CD4-positive, alpha-beta T cell treated with Interleukin-10 for 1 hour (primary cell): ENCODE results near the gene GEMIN8.

ENCODE experiments used
- DNase-seq: peaks from one replicate; pipeline ENCODE4 v3.0.0-alpha.2; 2020

The GEMIN8 gene

DNA sequence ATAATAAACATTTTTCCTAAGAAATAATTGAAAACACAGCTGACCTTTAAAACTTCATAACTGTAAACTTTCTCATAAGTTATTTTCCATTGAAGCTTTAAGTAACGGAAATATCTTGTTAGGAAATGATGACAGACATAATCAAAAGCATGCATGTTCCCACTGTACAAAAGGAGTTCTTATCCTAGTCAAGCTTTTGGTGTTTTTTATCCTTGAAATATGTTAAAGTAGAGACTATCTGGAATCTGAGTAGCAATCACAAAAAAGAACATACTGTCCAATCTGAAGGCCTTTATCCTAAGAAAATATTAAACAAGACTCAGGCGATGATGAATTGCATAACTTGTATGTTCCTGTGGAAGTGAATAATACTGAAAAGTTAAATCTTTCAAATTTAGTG is 14.4 kb downstream of the GEMIN8 start:
- DNase-seq: no peak

DNA sequence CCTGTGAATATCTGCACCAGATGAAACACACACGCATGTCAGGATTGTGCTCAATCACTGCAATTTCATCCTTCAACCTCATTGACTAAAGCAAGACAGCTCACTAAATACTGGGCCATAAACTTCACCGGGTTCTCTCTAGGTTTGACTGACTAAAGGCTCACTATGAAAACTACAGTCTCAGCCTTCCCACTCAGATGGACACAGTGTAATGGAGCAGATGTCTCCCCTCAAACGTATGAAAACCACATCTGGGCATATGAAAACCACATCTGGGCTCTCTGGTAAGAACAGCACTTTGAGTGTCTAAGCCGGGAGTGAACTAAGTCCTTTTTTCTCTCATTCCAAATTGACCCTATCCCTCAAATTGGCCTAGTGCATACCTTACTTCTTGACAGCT is 15.2 kb downstream of the GEMIN8 start:
- no peak for DNase-seq

DNA sequence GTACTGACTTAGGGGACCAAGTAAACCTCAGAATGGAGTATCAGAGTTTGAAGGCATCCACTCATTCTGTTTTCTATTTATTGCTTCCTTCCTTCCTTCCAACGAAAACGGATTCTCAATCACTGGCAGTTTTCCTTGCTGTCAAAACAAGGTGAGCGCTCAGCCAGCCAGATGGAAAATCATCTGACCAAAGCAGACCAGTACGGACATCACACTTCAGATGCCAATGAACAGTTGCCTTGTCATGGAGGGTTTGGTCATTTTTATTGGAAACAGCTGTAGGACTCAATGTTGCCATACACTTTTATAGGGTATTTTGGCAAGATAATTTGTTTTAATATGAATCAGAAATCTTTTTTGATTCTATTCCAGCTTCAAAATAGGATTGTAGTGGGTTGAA is 16.6 kb downstream of the GEMIN8 start:
- DNase-seq: no peak

DNA sequence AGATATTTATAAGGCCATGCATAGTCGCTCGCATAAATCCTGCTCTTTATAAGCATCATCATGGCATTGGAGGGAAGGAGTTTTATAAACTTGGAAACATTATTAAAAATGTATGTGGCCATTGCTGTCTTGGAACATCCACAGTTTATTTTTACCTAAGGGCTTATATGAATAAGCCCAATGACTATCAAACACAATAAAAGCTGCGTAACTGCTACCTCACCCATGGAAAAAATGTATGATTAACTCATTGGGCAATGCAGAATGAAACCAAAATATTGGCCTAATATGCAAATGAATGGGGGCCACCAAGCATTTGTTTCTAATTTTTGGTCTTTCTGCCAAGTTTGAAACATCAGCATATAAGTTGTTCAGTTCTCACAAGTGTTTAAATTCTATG is 19.1 kb downstream of the GEMIN8 start:
- no peak for DNase-seq

DNA sequence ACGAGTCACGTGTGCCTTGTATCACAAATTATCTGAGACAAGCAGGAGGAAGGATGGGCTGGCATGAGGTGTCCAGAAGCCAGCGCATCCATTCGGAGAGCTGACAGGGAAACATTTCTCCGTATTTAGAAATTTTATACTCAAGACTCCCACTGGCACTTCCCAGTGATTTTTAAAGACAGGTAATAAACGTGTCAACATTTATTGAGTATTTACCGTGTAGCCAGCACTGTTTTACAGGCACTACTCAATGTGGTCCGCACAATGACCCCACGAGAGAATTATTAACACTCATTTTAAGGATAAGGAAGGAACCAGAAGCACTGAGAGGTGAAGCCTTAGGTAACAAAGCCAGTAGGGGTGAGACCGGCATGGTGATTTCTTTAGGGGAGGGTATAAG is 23.2 kb downstream of the GEMIN8 start:
- no peak for DNase-seq

DNA sequence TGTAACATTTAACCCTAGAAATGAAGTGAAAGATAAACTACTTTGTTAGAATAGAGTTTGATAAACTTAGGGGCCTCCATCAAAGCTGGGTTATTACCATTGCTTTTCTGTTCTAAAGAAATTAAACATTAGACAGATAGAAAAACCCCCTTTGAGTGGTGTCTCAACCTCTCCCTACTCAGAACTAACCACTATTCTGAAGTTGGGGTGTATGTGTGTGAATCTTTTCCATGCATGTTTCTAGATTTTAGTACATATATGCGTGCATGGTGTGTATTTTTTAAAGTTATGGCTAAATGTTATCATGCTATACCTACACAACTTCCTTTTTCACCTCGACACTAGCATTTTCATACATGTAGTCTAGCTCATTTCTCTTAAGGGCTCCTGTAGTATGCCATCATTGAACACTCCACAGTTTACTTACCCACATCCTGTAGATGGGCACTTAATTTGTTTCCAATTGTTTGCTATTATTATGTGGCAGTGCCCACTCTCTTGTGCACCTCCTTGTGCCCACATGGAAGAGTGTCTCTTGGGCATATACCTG is 25.7 kb downstream of the GEMIN8 start:
- no peak for DNase-seq

DNA sequence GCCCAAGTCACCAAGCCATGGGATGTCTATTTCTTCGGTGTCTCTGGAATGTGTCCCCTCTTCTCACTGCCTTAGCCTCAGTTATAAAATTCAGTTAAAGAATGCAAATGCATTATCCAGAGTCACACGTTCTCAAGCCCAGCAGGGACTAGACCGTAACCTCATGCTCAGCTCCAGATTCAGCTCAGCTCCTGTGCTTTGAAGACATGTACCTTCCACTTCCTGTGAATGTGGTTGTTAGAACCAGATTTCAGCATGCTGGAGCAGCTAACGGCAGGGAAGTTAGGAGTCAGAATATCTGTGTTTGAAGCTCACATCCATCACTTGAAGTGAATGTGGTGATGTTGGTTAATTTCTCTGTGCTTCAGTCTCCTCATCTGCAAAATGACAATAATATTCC is 26.7 kb downstream of the GEMIN8 start:
- DNase-seq: no peak

DNA sequence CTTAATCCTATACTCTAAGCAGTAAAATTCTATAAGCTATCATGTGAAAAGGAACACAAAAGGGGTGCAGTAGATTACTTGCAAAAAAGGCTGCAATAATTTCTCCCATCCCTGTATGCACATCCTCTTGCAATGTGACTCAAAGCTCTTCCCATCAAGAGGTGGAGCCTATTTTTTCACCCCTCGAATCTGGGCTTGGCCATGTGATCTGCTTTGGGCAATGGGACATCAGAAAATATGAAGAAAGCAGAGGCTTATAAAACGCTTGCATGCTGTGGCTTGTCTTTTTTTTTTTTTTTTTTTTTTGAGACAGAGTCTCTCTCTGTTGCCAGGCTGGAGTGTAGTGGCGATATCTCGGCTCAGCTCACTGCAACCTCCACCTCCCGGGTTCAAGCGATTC is 33.0 kb downstream of the GEMIN8 start:
- DNase-seq: no peak

DNA sequence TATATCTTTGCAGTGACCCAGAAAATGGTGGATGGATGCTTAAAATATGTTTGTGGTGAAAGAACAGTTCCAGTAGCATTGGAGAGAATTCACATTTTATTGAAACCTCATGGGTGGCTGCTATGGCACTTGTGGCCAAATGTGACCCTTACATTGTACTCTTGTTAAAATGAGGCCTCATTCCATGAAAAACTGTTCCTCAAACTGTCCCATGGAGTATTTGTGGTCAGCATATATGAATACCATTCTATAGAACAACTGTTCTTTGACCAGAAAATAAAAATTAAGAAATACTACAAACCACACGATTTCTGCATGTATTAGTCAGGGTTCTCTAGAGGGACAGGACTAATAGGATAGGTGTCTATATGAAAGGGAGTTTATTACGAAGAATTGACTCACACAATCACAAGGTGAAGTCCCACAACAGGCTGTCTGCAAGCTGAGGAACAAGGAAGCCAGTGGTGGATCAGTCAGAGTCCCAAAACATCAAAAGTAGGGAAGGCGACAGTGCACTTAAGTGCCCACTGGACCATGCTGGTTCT is 35.1 kb downstream of the GEMIN8 start:
- DNase-seq: no peak

DNA sequence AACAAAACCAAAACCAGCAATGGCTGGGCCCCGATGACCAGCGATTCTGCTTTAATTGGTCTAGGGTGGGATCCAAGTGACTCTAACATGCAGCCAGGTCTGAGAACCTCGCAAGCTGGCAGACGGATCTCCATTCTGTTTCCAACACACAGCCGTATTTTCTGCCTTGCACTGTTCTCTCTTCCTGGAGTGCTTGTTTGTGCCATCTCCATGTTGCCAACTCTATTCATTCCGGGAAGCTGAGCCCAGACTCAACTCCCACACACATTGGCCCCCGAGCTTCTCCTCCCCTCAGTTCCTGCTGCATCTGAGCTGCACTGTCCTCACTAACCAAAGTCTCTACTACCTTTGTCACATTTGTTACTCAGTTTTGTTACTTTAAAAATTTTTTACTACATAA is 35.6 kb downstream of the GEMIN8 start:
- DNase-seq: no peak

DNA sequence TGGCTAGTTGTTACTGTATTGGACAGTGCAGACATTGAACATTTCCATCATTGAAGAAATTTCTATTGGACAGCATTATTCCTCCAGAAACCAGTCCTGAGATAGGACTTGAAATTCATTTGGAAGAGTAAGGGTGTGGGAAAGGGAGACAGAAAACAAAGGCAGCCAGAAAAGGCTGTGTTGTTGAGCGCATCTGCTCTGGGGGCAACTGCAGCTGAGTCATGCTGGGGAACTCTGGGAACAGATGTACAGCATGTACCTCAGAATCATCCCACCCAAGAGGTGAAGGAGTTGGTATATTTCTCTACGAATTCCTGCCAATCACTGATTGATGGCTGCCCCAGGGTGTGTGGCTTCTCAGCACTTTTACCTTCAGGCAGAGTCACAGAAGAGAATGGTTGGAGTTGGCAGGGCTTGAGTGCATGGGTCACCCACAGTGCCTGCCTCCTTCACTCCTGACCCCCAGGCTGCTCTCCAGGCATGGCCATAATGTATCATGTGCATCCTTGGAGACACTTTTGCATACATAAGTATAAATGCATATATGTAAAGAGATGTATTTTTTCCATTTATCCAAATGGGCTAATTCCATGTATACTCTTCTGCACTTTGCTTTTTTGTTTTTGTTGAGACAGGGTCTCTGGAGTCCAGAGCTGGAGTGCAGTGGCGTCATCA is 39.4 kb downstream of the GEMIN8 start:
- DNase-seq: no peak

DNA sequence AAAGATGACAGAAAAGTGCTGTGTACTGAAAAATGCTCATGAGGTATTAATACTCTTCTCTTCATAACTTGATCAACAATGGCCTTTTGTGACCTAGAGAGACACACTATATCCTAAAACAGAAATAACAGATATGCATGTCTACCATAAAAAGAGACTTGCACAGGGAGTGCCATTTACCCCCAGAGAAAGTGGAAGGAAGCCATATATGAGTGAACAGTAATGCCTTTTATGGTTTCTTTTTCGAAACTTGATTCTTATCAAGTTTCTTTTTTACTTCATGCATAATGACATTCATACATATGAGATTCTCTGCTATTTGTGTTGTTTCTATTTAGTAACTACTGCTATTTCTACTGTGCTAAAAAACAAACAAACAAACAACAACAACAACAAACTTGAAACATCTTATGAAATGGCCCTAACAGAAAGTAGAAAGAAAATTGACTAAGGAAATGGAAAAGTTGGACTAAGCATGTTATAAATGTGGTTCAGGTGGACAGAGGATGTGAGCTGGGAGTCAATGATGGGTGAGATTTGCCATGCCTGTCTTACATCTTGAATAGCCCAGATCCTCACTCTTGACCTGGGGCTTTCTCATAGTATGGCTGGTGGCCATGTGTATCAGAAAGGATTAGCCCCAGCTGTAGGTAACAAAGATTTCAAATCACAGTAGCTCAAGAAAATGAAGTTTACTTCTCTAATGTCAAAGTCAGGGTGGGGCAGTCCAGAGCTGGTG is 43.8 kb downstream of the GEMIN8 start:
- DNase-seq: no peak

DNA sequence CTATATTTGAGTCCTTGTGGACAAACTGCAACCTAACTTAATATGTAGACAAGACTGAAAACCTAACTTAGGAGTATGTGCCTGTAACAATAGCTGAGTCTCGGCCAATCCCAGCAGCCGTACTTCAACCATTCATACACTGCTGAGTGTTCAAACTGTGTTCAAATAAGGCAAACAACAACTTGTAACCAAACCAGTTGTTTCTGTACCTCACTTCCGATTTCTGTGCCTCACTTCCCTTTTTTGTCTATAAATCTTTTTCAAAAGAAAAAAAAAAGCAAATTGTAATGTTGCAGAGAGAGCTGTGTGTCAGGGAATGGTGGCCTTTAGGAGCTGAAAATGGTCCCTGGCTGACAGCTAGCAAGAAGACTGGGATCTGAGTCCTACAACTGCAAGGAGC is 46.0 kb downstream of the GEMIN8 start:
- no peak for DNase-seq

DNA sequence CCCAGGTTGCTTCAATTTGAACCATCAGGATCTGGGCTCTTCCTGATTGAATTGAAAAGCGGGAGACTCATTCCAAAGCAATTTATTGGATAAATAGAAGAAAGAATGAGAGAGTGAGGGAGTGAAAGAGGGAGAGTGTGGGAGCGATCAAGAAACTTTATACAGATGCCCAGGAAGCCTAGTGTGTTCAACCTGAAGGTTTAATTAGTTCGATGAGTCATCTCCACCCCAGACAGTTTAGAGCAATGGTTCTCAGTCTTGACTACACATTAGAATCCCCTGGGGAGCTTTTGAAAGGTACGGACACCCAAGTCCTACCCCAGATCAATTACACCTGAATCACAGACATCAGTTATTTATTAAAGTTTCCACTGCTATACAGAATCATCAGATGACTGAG is 61.5 kb downstream of the GEMIN8 start:
- no peak for DNase-seq

DNA sequence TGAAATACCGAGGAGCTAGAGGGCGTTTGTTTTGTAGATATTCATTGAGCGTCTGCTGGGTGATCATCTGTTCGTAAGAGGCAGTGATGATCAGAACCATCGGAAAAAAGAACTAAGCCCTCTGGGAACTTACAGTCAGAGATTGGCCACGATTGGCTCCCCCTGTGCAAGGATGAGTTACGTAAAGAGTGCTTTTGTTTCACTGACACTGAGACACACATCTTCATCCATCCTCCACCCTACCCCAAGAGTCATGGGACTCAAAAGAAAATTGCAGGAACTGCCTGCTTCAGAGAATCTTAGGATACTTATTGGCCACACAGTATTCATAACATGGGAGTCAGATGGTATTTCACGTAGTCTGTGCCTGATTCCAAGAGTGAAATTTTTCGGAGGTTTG is 62.1 kb downstream of the GEMIN8 start:
- no peak for DNase-seq

DNA sequence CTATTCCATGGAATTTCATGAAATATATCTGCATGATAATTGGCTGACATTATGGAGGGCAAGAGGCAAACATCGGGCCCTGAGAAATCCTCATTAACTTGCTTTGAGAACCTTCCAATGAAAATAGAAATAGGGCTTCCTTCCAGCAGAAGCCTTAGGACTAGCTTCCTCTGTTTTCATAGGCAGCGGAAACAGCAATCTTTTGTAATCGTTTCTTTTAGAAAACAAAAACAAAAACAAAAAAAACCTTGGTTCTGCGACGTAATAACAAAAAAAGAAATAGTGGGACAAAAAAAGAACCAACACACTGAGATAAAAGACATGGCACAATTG is 62.9 kb downstream of the GEMIN8 start:
- no peak for DNase-seq

DNA sequence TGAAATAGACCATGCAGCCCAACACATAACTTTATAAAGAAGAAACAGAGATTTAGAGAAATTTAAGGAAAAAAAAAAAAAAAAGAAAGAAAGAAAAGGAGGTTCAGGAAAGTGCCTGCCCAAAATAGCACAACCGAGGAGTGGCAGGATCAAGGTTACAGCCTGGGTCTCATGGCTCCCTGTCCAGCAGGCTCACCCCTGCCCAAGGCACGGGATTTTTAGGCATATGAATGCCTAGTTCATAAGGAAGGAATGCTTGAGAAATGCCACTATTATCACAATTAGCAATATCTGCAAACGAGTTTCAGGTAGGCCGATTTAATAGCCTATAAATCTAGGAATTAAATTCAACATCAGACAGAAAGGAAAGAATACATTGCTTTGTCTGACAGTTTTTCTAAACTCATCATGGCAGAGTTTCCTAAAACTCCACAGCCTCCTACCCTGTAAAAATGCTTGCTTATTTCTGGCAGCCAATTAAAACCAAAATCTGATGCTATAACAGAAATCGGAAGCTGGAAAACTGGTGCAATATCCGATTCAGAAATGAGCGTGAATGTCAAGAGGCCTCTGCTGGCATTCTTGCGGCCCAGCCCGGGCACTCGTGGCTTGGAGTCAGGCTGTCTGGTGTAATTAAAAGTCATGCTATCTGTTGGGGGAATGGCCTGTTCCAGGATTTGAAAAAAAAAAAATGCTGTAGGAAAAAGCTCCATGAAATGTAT is 63.5 kb downstream of the GEMIN8 start:
- no peak for DNase-seq

DNA sequence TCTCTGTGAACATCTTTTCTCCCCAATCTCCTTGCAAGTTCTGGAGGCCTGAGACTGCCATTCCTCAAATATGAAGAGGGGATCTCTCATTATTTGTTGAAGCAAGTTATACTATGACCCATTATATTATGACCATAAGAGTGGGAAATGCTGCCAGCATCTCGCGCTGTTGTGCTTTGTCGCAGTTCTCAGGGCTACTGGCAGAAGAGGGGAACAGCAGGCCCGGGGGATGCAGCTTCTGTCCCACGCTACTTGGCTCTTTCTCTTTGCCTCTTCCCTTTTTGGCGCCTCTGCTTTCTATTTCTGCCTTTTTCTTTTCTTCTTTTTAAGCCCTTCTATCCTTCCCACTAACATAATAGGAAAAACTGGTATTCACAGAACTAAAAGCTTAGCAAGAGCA is 64.2 kb downstream of the GEMIN8 start:
- DNase-seq: no peak

DNA sequence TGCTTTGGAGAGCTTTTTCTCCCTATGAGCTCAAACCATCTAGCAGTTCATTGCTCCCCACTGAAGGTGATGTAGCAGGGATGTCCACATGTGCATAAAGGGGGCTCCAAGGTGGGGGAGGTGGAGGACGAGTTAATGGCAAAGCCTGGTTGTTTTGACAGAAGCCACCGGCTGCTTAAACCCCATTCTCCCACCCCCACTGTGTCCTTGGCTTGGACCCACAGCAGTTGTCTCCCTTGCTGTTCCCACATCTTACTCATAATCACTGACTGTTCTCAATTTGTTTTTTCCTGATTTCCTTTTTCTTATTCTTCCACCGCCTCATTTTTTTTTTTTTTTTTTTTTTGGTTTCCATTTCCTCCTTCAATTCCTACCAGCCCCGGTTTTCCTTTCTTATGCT is 72.7 kb downstream of the GEMIN8 start:
- DNase-seq: no peak
